Measurements from ENCODE around the gene SOX4.

Gene SOX4

DNA sequence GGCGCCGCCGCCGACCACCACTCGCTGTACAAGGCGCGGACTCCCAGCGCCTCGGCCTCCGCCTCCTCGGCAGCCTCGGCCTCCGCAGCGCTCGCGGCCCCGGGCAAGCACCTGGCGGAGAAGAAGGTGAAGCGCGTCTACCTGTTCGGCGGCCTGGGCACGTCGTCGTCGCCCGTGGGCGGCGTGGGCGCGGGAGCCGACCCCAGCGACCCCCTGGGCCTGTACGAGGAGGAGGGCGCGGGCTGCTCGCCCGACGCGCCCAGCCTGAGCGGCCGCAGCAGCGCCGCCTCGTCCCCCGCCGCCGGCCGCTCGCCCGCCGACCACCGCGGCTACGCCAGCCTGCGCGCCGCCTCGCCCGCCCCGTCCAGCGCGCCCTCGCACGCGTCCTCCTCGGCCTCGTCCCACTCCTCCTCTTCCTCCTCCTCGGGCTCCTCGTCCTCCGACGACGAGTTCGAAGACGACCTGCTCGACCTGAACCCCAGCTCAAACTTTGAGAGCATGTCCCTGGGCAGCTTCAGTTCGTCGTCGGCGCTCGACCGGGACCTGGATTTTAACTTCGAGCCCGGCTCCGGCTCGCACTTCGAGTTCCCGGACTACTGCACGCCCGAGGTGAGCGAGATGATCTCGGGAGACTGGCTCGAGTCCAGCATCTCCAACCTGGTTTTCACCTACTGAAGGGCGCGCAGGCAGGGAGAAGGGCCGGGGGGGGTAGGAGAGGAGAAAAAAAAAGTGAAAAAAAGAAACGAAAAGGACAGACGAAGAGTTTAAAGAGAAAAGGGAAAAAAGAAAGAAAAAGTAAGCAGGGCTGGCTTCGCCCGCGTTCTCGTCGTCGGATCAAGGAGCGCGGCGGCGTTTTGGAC is 2.0 kb downstream of the SOX4 start:
- Mint-ChIP-seq H3K4me1 (peaks cover 21% of the 10 kb centered on the region), H3K9me3 (peaks cover 10% of the 10 kb centered on the region), H3K36me3 (ENCODE audit: low read depth) (peaks cover 54% of the 10 kb centered on the region), H3K27ac (peak overlapping the region; percentile 99 to 100 (median 99)), H3K4me3 (peak overlapping the region; percentile 100), H3K27me3 (ENCODE audit: low read depth) (no peaks in the 10 kb centered on the region)
- TF ChIP-seq, protein P1, sequence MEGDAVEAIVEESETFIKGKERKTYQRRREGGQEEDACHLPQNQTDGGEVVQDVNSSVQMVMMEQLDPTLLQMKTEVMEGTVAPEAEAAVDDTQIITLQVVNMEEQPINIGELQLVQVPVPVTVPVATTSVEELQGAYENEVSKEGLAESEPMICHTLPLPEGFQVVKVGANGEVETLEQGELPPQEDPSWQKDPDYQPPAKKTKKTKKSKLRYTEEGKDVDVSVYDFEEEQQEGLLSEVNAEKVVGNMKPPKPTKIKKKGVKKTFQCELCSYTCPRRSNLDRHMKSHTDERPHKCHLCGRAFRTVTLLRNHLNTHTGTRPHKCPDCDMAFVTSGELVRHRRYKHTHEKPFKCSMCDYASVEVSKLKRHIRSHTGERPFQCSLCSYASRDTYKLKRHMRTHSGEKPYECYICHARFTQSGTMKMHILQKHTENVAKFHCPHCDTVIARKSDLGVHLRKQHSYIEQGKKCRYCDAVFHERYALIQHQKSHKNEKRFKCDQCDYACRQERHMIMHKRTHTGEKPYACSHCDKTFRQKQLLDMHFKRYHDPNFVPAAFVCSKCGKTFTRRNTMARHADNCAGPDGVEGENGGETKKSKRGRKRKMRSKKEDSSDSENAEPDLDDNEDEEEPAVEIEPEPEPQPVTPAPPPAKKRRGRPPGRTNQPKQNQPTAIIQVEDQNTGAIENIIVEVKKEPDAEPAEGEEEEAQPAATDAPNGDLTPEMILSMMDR (IDR thresholded peaks at IDR 0.05; ENCODE audit: unreplicated experiment in 3 of 3): no peak

DNA sequence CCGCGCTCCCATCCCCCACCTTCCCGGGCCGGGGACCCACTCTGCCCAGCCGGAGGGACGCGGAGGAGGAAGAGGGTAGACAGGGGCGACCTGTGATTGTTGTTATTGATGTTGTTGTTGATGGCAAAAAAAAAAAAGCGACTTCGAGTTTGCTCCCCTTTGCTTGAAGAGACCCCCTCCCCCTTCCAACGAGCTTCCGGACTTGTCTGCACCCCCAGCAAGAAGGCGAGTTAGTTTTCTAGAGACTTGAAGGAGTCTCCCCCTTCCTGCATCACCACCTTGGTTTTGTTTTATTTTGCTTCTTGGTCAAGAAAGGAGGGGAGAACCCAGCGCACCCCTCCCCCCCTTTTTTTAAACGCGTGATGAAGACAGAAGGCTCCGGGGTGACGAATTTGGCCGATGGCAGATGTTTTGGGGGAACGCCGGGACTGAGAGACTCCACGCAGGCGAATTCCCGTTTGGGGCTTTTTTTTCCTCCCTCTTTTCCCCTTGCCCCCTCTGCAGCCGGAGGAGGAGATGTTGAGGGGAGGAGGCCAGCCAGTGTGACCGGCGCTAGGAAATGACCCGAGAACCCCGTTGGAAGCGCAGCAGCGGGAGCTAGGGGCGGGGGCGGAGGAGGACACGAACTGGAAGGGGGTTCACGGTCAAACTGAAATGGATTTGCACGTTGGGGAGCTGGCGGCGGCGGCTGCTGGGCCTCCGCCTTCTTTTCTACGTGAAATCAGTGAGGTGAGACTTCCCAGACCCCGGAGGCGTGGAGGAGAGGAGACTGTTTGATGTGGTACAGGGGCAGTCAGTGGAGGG is 2.8 kb downstream of the SOX4 start:
- H3K27ac Mint-ChIP-seq: peak overlapping the region; percentile 99 to 100 (median 99)

DNA sequence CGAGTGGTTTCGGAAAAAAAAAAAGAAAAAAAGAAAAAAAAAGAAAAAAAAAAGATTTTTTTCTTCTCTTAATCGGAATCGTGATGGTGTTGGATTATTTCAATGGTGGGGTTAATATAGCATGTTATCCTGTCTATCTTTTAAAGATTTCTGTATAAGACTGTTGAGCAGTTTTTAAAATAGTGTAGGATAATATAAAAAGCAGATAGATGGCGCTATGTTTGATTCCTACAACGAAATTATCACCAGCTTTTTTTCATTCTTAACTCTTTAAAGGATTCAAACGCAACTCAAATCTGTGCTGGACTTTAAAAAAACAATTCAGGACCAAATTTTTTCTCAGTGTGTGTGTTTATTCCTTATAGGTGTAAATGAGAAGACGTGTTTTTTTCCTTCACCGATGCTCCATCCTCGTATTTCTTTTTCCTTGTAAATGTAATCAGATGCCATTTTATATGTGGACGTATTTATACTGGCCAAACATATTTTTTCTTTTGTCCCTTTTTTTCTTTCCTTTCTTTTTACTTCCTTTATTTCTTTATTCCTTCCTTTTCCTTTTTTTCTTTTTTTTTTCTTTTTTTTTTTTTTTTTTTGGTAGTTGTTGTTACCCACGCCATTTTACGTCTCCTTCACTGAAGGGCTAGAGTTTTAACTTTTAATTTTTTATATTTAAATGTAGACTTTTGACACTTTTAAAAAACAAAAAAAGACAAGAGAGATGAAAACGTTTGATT is 3.6 kb downstream of the SOX4 start:
- no peaks in the 10 kb centered on the region for H3K27me3 Mint-ChIP-seq (ENCODE audit: low read depth)
- peak overlapping the region; percentile 99 to 100 (median 99) for H3K27ac Mint-ChIP-seq
- peaks cover 10% of the 10 kb centered on the region for H3K9me3 Mint-ChIP-seq
- peaks cover 29% of the 10 kb centered on the region for H3K4me1 Mint-ChIP-seq
- peaks cover 67% of the 10 kb centered on the region for H3K36me3 Mint-ChIP-seq (ENCODE audit: low read depth)
- H3K4me3 Mint-ChIP-seq: peak overlapping the region; percentile 100
- TF ChIP-seq, protein P1 (IDR thresholded peaks at IDR 0.05; ENCODE audit: unreplicated experiment in 3 of 3): peak; percentile 55 to 74 (median 55)

More for the DNA sequence above, 2.8 kb downstream of the SOX4 start:
- TF ChIP-seq, protein P1 (IDR thresholded peaks at IDR 0.05; ENCODE audit: unreplicated experiment in 3 of 3): no peak
- peaks cover 24% of the 10 kb centered on the region for H3K4me1 Mint-ChIP-seq
- H3K36me3 Mint-ChIP-seq (ENCODE audit: low read depth): peaks cover 60% of the 10 kb centered on the region
- peaks cover 10% of the 10 kb centered on the region for H3K9me3 Mint-ChIP-seq
- peak overlapping the region; percentile 100 for H3K4me3 Mint-ChIP-seq
- no peaks in the 10 kb centered on the region for H3K27me3 Mint-ChIP-seq (ENCODE audit: low read depth)

DNA sequence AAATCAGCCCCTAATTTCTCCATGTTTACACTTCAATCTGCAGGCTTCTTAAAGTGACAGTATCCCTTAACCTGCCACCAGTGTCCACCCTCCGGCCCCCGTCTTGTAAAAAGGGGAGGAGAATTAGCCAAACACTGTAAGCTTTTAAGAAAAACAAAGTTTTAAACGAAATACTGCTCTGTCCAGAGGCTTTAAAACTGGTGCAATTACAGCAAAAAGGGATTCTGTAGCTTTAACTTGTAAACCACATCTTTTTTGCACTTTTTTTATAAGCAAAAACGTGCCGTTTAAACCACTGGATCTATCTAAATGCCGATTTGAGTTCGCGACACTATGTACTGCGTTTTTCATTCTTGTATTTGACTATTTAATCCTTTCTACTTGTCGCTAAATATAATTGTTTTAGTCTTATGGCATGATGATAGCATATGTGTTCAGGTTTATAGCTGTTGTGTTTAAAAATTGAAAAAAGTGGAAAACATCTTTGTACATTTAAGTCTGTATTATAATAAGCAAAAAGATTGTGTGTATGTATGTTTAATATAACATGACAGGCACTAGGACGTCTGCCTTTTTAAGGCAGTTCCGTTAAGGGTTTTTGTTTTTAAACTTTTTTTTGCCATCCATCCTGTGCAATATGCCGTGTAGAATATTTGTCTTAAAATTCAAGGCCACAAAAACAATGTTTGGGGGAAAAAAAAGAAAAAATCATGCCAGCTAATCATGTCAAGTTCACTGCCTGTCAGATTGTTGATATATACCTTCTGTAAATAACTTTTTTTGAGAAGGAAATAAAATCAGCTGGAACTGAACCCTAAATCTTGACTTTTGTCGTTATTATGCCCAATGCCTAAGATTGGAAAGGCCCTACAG is 4.5 kb downstream of the SOX4 start:
- Mint-ChIP-seq H3K4me3 (peak overlapping the region; percentile 100), H3K27me3 (ENCODE audit: low read depth) (no peaks in the 10 kb centered on the region), H3K27ac (peak overlapping the region; percentile 87 to 100 (median 99)), H3K9me3 (peaks cover 10% of the 10 kb centered on the region), H3K4me1 (peaks cover 29% of the 10 kb centered on the region), H3K36me3 (ENCODE audit: low read depth) (peaks cover 68% of the 10 kb centered on the region)
- TF ChIP-seq, protein P1 (IDR thresholded peaks at IDR 0.05; ENCODE audit: unreplicated experiment in 3 of 3): no peak

DNA sequence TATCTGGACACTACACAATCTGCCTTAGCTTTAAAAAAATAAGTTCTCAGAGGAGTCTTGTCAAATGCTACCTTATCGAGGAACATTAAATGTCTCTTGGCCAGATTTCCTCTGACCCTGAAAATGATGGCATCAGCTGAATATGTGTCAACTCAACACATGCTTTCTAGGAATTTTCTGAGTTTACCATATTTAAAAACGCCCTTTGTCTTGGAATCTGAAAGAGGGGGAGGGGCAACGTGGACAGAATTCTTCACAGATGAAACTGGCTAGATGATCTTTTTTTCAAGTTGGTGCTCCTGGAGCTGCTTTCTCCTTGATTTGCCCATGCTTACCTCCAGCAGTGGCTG is 5.1 kb downstream of the SOX4 start:
- peaks cover 35% of the 10 kb centered on the region for H3K4me1 Mint-ChIP-seq
- no peaks in the 10 kb centered on the region for H3K27me3 Mint-ChIP-seq (ENCODE audit: low read depth)
- peak overlapping the region; percentile 100 for H3K4me3 Mint-ChIP-seq
- TF ChIP-seq, protein P1 (IDR thresholded peaks at IDR 0.05; ENCODE audit: unreplicated experiment in 3 of 3): no peak
- peak overlapping the region; percentile 87 to 100 (median 99) for H3K27ac Mint-ChIP-seq
- H3K36me3 Mint-ChIP-seq (ENCODE audit: low read depth): peaks cover 68% of the 10 kb centered on the region
- peaks cover 10% of the 10 kb centered on the region for H3K9me3 Mint-ChIP-seq

Data from nephron (organoid).